Fibroblast of villous mesenchyme (primary cell): ENCODE data around the gene FHDC1. TPM values are rescaled to one million over a fixed set of nuclear protein-coding genes. Genes with fewer than 3 reads are reported as not detected.

Experiments
- DNase-seq: peaks from one replicate; pipeline ENCODE4 v3.0.0-alpha.2; 2010; ENCODE audit warnings: low read depth
- H3K4me3 ChIP-seq: 2 replicates; pipeline ENCODE4 v1.5.1; 2011; ENCODE audit warnings: low read depth, mild to moderate bottlenecking, low read length
- CTCF ChIP-seq: IDR thresholded peaks from 2 replicates; pipeline ENCODE4 v1.5.1; 2012; ENCODE audit warnings: low read depth, mild to moderate bottlenecking, low read length; ENCODE audit not compliant: insufficient read depth
- total RNA-seq: library from RNA; depleted of rRNA; stranded (reverse); fragments of >200 nt; gene quantifications from 2 replicates; pipeline ENCODE4 v1.2.3, GENCODE V29; 2012

FHDC1 gene
- total RNA-seq, 1 donor = 1.7 TPM

GRCh38 chr4:153001626-153002025 lies 65.5 kb downstream of the FHDC1 start:
- no peak for TF ChIP-seq CTCF
- H3K4me3 ChIP-seq = no peak overlapping the region
- DNase-seq = no peak

GRCh38 chr4:153002110-153002509 lies 66.0 kb downstream of the FHDC1 start:
- no peak for TF ChIP-seq CTCF
- DNase-seq = no peak
- H3K4me3 ChIP-seq = no peak overlapping the region

GRCh38 chr4:153004081-153004850 lies 68.1 kb downstream of the FHDC1 start:
- TF ChIP-seq CTCF = no peak
- no peak for DNase-seq
- no peak overlapping the region for H3K4me3 ChIP-seq

GRCh38 chr4:153005899-153006381 lies 69.8 kb downstream of the FHDC1 start:
- TF ChIP-seq CTCF = no peak
- no peak for DNase-seq
- H3K4me3 ChIP-seq = no peak overlapping the region

- no peak for DNase-seq
- no peak for TF ChIP-seq CTCF
- H3K4me3 ChIP-seq = no peak overlapping the region
Measured at GRCh38 chr4:153008578-153009199, 72.6 kb downstream of the FHDC1 start.

- TF ChIP-seq CTCF = no peak
- DNase-seq = no peak
- H3K4me3 ChIP-seq = no peak overlapping the region
Measured at GRCh38 chr4:153010146-153010545, 74.0 kb downstream of the FHDC1 start.
